ENCODE measurements around the gene RARS2.

RARS2 gene

DNA sequence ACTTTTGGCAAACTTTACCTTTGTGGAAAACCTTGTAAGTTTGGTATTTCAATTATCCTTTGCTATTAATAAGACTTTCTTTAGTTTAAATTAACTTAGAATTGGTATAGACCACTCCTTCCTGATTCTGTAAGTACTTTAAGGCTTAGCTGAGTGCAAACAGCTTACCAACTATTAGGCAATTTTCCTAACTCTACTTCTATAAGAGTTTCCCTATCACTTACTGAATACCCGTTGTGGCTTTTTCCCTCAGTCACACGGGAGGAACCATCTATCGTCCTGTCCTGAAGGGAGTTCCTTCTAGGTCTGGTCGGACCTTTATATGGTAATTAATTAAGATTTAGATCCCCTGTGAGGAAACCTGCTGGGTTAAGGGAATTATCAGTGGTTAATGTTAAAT, 107.4 kb downstream of the RARS2 start:
- Histone ChIP-seq H3K4me3 (IDR thresholded peaks at IDR 0.05; ENCODE audit: insufficient read depth, low read depth, low read length) (no peak overlapping the region), H3K4me1 (ENCODE audit: low read depth, poor library complexity, severe bottlenecking) (no peaks in the 10 kb centered on the region)
- TF ChIP-seq, protein P1, sequence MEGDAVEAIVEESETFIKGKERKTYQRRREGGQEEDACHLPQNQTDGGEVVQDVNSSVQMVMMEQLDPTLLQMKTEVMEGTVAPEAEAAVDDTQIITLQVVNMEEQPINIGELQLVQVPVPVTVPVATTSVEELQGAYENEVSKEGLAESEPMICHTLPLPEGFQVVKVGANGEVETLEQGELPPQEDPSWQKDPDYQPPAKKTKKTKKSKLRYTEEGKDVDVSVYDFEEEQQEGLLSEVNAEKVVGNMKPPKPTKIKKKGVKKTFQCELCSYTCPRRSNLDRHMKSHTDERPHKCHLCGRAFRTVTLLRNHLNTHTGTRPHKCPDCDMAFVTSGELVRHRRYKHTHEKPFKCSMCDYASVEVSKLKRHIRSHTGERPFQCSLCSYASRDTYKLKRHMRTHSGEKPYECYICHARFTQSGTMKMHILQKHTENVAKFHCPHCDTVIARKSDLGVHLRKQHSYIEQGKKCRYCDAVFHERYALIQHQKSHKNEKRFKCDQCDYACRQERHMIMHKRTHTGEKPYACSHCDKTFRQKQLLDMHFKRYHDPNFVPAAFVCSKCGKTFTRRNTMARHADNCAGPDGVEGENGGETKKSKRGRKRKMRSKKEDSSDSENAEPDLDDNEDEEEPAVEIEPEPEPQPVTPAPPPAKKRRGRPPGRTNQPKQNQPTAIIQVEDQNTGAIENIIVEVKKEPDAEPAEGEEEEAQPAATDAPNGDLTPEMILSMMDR (conservative IDR thresholded peaks at IDR 0.05; ENCODE audit: low read depth, low read length): no peak

DNA sequence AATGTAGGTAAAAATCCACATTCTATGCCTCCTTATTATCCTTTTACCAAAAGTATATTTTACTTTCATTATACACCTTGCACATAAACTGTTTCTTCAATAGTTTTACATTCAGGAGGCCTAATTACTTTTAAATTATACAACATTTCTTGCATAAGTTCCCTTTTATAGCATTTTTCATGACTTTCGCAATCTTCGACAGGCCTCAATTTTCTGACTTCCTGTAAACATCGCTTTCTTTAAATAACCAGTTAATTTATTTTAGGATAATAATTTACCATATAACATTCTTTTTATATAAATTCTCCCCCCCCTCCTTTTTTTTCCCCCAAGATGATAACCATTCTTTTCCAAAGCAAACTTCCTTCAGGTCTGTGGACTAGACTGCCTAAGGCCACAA, 107.9 kb downstream of the RARS2 start:
- Histone ChIP-seq H3K27me3 (ENCODE audit: insufficient read depth, low read depth) (no peaks in the 10 kb centered on the region), H3K9ac (no peak overlapping the region), H3K36me3 (ENCODE audit: insufficient read depth) (no peaks in the 10 kb centered on the region), H3K79me2 (ENCODE audit: insufficient read depth, low read depth) (no peaks in the 10 kb centered on the region), H3K27ac (no peak overlapping the region), H3K4me2 (no peak overlapping the region), H3K4me1 (ENCODE audit: low read depth, poor library complexity, severe bottlenecking) (no peaks in the 10 kb centered on the region), H2AFZ (ENCODE audit: low read depth) (no peak overlapping the region), H3K4me3 (IDR thresholded peaks at IDR 0.05; ENCODE audit: insufficient read depth, low read depth, low read length) (no peak overlapping the region), H4K20me1 (ENCODE audit: insufficient read depth) (no peaks in the 10 kb centered on the region)
- TF ChIP-seq, protein P1 (conservative IDR thresholded peaks at IDR 0.05; ENCODE audit: low read depth, low read length): no peak

More for the DNA sequence above, 107.4 kb downstream of the RARS2 start:
- Histone ChIP-seq H3K27ac (no peak overlapping the region), H4K20me1 (ENCODE audit: insufficient read depth) (no peaks in the 10 kb centered on the region), H3K36me3 (ENCODE audit: insufficient read depth) (no peaks in the 10 kb centered on the region), H3K4me2 (no peak overlapping the region), H2AFZ (ENCODE audit: low read depth) (no peak overlapping the region), H3K9ac (no peak overlapping the region), H3K79me2 (ENCODE audit: insufficient read depth, low read depth) (no peaks in the 10 kb centered on the region), H3K27me3 (ENCODE audit: insufficient read depth, low read depth) (no peaks in the 10 kb centered on the region)

DNA sequence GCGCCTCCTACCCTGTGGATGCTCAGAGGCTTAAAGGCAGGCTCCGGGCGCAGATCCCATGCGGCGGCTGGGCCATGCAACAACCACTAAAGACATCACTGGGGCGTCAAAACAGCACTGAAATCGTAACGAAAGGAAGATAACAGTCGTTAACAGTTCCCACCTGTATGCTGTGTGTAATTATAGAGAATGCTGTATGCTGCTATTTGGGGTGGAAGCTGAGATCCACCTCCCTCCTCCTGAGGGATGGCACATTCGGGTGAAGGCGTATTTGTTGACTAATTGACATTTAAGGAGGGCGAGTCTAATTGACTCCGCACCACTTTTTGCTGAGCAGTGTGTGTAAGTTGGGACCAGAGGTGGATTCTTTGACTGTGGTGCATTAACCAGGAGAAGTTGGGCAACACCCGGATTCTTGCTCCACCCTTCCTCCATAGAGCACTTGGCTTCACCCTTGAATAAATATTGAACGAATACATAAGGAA, 116.3 kb downstream of the RARS2 start:
- Histone ChIP-seq H2AFZ (ENCODE audit: low read depth) (peak overlapping the region; percentile 82), H3K4me2 (peak overlapping the region; percentile 72), H3K27ac (peak overlapping the region; percentile 45; the same call in 1 of the 2 replicates), H3K9ac (peak overlapping the region; percentile 59; the same call in 1 of the 2 replicates), H3K36me3 (ENCODE audit: insufficient read depth) (no peaks in the 10 kb centered on the region), H4K20me1 (ENCODE audit: insufficient read depth) (no peaks in the 10 kb centered on the region), H3K79me2 (ENCODE audit: insufficient read depth, low read depth) (peaks cover 19% of the 10 kb centered on the region; the same call in 1 of the 2 replicates), H3K27me3 (ENCODE audit: insufficient read depth, low read depth) (no peaks in the 10 kb centered on the region), H3K4me1 (ENCODE audit: low read depth, poor library complexity, severe bottlenecking) (peaks cover 12% of the 10 kb centered on the region), H3K4me3 (IDR thresholded peaks at IDR 0.05; ENCODE audit: insufficient read depth, low read depth, low read length) (no peak overlapping the region)
- TF ChIP-seq, protein P1 (conservative IDR thresholded peaks at IDR 0.05; ENCODE audit: low read depth, low read length): no peak

DNA sequence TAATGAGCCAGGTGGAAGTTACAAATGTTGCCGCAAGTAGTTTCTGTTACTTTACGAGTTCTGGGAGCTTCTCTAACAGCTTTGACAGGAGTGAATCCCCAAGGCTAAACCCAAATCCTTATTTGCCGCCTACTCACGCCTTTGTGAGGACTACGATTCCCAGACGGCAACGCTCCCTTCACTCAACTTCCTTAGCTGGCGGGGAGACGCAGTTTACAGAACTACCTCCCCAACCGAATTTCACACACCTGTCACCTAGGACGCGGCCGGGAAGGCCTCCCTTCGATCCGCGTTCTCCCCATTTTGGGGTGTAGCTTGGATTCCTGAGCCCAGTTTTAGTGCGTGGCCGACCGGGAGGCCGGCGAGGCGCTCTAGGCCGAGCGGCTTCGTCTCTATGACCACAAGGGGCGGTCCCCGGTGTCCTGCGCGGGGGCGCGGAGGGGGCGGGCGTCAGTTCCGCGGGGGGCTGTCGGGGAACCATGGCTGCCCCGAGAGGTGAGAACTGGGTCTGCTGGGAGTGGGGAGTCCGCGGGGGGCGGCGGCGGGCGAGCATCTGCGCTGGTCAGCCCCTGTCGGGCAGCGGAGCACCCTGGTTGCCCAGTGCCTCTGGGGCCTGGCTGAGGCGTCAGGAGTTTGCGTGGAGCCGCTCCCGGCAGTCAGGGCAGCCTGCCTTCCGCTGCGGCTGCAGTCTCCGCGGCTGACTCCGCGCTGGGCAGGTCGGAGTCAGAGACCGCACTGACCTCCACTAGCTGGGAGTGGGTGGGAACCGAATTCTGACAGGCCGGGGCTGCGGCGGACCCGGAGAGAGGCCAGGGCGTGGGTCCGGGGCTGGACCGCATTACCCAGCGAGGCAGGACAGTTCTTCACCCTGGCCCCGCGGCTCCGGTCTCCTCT, 117.0 kb downstream of the RARS2 start, which contains the start of gene SLC35A1:
SLC35A1 (plus strand) TSS at position 450 of the 894 bp plus-strand sequence; CDS start at position 480, 30 bp downstream.
- H3K9ac ChIP-seq: peak within 1 kb of the TSS; percentile 59; the same call in 1 of the 2 replicates
- peak within 1 kb of the TSS; percentile 72 for H3K4me2 ChIP-seq
- H4K20me1 ChIP-seq (ENCODE audit: insufficient read depth): no peaks in the 10 kb centered on the region
- peaks cover 19% of the 10 kb centered on the region; the same call in 1 of the 2 replicates for H3K79me2 ChIP-seq (ENCODE audit: insufficient read depth, low read depth)
- TF ChIP-seq, protein P1 (conservative IDR thresholded peaks at IDR 0.05; ENCODE audit: low read depth, low read length): no peak
- peak within 1 kb of the TSS; percentile 82 for H2AFZ ChIP-seq (ENCODE audit: low read depth)
- peaks cover 12% of the 10 kb centered on the region for H3K4me1 ChIP-seq (ENCODE audit: low read depth, poor library complexity, severe bottlenecking)
- peak within 1 kb of the TSS; percentile 45; the same call in 1 of the 2 replicates for H3K27ac ChIP-seq
- H3K27me3 ChIP-seq (ENCODE audit: insufficient read depth, low read depth): no peaks in the 10 kb centered on the region
- no peaks in the 10 kb centered on the region for H3K36me3 ChIP-seq (ENCODE audit: insufficient read depth)
- no peak within 1 kb of the TSS for H3K4me3 ChIP-seq (IDR thresholded peaks at IDR 0.05; ENCODE audit: insufficient read depth, low read depth, low read length)
